DOHH2 (cell line): ENCODE measurements around the gene VANGL1.

ENCODE experiments used
- EZH2phosphoT487 ChIP-seq: fragments of 200-600 bp; sonication (generic); IDR thresholded peaks from 2 replicates; pipeline ENCODE4 v1.6.1; 2017; ENCODE audit warnings: borderline replicate concordance, mild to moderate bottlenecking, antibody characterized with exemption, low read length, moderate library complexity, mixed read lengths
- TF ChIP-seq, protein P1 (sequence below): fragments of 200-600 bp; sonication (generic); IDR thresholded peaks from one replicate; pipeline ENCODE4 v1.5.1; 2014; ENCODE audit warnings: antibody characterized with exemption, mild to moderate bottlenecking, low read depth, low read length; ENCODE audit not compliant: poor library complexity, severe bottlenecking

DNA sequence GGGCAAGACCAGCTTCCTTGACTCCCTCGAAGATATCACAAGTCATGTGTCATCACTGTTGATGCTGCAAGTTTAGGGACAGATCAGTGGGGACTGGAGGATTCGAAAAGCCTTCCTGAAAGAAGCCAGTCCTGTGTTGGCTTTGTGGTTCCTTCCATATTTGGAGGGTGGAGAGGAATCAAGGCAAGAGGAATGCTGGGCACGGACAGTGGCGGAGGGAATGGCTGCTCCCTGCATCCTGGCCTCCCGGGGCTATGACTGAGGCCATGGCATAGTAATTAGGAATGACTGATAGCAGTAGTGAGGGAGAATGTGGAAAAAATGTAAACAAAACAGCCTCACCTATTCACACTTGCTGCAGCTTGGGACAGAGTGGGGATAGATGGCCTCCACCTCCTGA lies 36.4 kb downstream of the VANGL1 start:
- TF ChIP-seq, protein P1, sequence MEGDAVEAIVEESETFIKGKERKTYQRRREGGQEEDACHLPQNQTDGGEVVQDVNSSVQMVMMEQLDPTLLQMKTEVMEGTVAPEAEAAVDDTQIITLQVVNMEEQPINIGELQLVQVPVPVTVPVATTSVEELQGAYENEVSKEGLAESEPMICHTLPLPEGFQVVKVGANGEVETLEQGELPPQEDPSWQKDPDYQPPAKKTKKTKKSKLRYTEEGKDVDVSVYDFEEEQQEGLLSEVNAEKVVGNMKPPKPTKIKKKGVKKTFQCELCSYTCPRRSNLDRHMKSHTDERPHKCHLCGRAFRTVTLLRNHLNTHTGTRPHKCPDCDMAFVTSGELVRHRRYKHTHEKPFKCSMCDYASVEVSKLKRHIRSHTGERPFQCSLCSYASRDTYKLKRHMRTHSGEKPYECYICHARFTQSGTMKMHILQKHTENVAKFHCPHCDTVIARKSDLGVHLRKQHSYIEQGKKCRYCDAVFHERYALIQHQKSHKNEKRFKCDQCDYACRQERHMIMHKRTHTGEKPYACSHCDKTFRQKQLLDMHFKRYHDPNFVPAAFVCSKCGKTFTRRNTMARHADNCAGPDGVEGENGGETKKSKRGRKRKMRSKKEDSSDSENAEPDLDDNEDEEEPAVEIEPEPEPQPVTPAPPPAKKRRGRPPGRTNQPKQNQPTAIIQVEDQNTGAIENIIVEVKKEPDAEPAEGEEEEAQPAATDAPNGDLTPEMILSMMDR, result no peak
- TF ChIP-seq EZH2phosphoT487, result no peak
